ENCODE data around the gene CAT. TPM values are rescaled to one million over a fixed set of nuclear protein-coding genes. Genes with fewer than 3 reads are reported as not detected.

The CAT gene
- total and polyA plus RNA-seq, 9 of the 15 experiments (the other 6 are each of a cell fraction or from before 2014, with no cell fraction given), result 86.7 to 183 (median 114) TPM

GRCh38 chr11:34512840-34513681 lies 74.3 kb downstream of the CAT start (continued):
- no peak for TF ChIP-seq HMGXB4 (CRISPR knock-in tag; IDR thresholded peaks at IDR 0.05)
- no peak for TF ChIP-seq GABPA (tag; conservative IDR thresholded peaks at IDR 0.05; ENCODE audit: low read depth)
- no peak for TF ChIP-seq NFXL1 (CRISPR knock-in tag; IDR thresholded peaks at IDR 0.05)
- no peak for TF ChIP-seq SMAD3 (CRISPR knock-in tag; conservative IDR thresholded peaks at IDR 0.05)
- TF ChIP-seq, protein P1, sequence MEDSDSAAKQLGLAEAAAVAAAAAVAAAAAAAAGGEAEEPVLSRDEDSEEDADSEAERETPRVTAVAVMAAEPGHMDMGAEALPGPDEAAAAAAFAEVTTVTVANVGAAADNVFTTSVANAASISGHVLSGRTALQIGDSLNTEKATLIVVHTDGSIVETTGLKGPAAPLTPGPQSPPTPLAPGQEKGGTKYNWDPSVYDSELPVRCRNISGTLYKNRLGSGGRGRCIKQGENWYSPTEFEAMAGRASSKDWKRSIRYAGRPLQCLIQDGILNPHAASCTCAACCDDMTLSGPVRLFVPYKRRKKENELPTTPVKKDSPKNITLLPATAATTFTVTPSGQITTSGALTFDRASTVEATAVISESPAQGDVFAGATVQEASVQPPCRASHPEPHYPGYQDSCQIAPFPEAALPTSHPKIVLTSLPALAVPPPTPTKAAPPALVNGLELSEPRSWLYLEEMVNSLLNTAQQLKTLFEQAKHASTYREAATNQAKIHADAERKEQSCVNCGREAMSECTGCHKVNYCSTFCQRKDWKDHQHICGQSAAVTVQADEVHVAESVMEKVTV (CRISPR knock-in tag; IDR thresholded peaks at IDR 0.05), result 0 out of 2 replicates have a peak, but pooled peaks have one; percentile 10
- peak; percentile 44; the same call in 1 of the 2 replicates for TF ChIP-seq CREM (IDR thresholded peaks at IDR 0.05; ENCODE audit: low read depth)
- peak; percentile 17; the same call in 1 of the 2 replicates for TF ChIP-seq DIDO1 (tag; IDR thresholded peaks at IDR 0.05; ENCODE audit: low read depth)
- TF ChIP-seq RAD21 (CRISPR knock-in tag; conservative IDR thresholded peaks at IDR 0.05 in 1 of 2, IDR thresholded peaks at IDR 0.05 in 1 of 2), result peak; percentile 63 to 74
- no peak for TF ChIP-seq ZNF77 (CRISPR knock-in tag; IDR thresholded peaks at IDR 0.05)
- no peak for TF ChIP-seq RBM17 (IDR thresholded peaks at IDR 0.05; ENCODE audit: borderline replicate concordance, low read depth, low read length)
- no peak for TF ChIP-seq MAZ (CRISPR knock-in tag; conservative IDR thresholded peaks at IDR 0.05 in 1 of 2, IDR thresholded peaks at IDR 0.05 in 1 of 2)
- TF ChIP-seq GABPB2 (CRISPR knock-in tag; conservative IDR thresholded peaks at IDR 0.05), result no peak
- TF ChIP-seq ZNF217 (CRISPR knock-in tag; IDR thresholded peaks at IDR 0.05), result no peak
- no peak for TF ChIP-seq YBX1 (IDR thresholded peaks at IDR 0.05)
- TF ChIP-seq NFATC3 (IDR thresholded peaks at IDR 0.05), result no peak
- no peak for TF ChIP-seq SRSF1 (IDR thresholded peaks at IDR 0.05; ENCODE audit: low read depth, low read length)
- TF ChIP-seq SREBF1 (IDR thresholded peaks at IDR 0.05; ENCODE audit: borderline replicate concordance, low read depth, low read length), result no peak
- no peak for TF ChIP-seq ZNF507 (tag; conservative IDR thresholded peaks at IDR 0.05)
- no peak for TF ChIP-seq HOXB6 (CRISPR knock-in tag; IDR thresholded peaks at IDR 0.05; ENCODE audit: borderline replicate concordance)
- peak; percentile 43 to 53 for TF ChIP-seq NRF1 (conservative IDR thresholded peaks at IDR 0.05 in 1 of 2, IDR thresholded peaks at IDR 0.05 in 1 of 2)
- TF ChIP-seq SMC3 (conservative IDR thresholded peaks at IDR 0.05; ENCODE audit: insufficient read depth, low read depth, low read length), result peak; percentile 72
- 0 out of 2 replicates have a peak, but pooled peaks have one; percentile 22 for TF ChIP-seq MBD1 (CRISPR knock-in tag; IDR thresholded peaks at IDR 0.05)
- TF ChIP-seq ZNF780A (CRISPR knock-in tag; IDR thresholded peaks at IDR 0.05), result no peak
- TF ChIP-seq SREBF2 (CRISPR knock-in tag; IDR thresholded peaks at IDR 0.05), result no peak
